ENCODE data around the gene SOAT1. TPM values are rescaled to one million over a fixed set of nuclear protein-coding genes. Genes with fewer than 3 reads are reported as not detected.

Gene SOAT1
- polyA plus RNA-seq, 1 of the 3 experiments (the other 2 are of a cell fraction) = 8.1 TPM

DNA sequence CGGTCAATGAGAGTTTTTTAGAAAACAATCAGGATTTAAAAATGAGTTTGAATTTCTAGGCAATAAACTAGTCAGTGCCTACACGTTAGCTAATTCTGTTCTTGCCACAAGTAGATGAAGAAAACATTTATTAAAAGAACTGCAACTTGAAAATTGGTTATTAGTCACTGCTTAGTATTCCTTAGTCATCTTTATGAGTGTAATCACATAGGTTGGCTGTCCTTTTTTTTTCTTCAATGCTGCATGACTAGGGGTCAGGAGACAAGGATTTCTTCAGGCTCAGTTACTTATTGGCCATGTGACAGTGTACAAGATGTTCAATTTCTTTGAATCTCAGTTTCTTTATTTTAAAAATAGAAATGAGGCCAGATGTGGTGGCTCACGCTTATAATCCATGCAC lies 17.1 kb downstream of the SOAT1 start (continued):
- TF ChIP-seq MEF2A (IDR thresholded peaks at IDR 0.05; ENCODE audit: borderline replicate concordance, low read depth) = no peak
- TF ChIP-seq FOSL2 (IDR thresholded peaks at IDR 0.05; ENCODE audit: borderline replicate concordance, low read depth) = peak; percentile 74
- TF ChIP-seq RXRA (IDR thresholded peaks at IDR 0.05; ENCODE audit: borderline replicate concordance, low read depth) = 0 out of 2 replicates have a peak, but pooled peaks have one; percentile 8

DNA sequence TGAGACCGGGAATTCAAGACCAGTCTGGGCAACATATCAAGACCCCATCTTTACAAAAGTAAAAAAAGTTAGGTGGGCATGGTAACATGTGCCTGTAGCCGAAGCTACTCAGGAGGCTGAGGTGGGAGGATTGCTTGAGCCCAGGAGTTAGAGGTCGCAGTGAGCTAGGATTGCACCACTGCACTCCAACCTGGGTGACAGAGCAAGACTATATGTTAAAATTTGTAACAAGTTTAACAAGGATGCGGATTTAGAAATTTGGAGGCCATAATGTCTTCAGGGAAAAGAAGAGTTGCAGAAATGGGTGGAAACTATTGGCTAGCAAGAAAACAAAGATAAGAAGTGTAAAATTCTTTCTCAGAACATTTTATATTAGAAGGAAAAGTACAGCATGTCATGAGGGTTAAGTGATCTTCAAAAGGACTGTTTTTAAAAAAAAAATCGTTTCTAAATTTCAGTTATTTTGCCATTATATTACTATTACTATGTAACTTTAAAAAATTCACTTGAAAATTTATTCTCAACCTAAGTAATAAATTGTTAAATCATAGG lies 17.6 kb downstream of the SOAT1 start:
- no peaks in the 10 kb centered on the region for H3K9me3 ChIP-seq
- peaks cover 2 to 7% of the 10 kb centered on the region in 2 experiments for H3K36me3 ChIP-seq (replicated peaks in 1 of 2; ENCODE audit: control insufficient read depth in 1 of 2, insufficient read depth in 2 of 2, low read length in 1 of 2)
- TF ChIP-seq, protein P1, sequence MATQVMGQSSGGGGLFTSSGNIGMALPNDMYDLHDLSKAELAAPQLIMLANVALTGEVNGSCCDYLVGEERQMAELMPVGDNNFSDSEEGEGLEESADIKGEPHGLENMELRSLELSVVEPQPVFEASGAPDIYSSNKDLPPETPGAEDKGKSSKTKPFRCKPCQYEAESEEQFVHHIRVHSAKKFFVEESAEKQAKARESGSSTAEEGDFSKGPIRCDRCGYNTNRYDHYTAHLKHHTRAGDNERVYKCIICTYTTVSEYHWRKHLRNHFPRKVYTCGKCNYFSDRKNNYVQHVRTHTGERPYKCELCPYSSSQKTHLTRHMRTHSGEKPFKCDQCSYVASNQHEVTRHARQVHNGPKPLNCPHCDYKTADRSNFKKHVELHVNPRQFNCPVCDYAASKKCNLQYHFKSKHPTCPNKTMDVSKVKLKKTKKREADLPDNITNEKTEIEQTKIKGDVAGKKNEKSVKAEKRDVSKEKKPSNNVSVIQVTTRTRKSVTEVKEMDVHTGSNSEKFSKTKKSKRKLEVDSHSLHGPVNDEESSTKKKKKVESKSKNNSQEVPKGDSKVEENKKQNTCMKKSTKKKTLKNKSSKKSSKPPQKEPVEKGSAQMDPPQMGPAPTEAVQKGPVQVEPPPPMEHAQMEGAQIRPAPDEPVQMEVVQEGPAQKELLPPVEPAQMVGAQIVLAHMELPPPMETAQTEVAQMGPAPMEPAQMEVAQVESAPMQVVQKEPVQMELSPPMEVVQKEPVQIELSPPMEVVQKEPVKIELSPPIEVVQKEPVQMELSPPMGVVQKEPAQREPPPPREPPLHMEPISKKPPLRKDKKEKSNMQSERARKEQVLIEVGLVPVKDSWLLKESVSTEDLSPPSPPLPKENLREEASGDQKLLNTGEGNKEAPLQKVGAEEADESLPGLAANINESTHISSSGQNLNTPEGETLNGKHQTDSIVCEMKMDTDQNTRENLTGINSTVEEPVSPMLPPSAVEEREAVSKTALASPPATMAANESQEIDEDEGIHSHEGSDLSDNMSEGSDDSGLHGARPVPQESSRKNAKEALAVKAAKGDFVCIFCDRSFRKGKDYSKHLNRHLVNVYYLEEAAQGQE (IDR thresholded peaks at IDR 0.05; ENCODE audit: low read depth, low read length) = no peak
- TF ChIP-seq NRF1 (IDR thresholded peaks at IDR 0.05; ENCODE audit: low read depth, low read length) = no peak
- TF ChIP-seq, protein P2, sequence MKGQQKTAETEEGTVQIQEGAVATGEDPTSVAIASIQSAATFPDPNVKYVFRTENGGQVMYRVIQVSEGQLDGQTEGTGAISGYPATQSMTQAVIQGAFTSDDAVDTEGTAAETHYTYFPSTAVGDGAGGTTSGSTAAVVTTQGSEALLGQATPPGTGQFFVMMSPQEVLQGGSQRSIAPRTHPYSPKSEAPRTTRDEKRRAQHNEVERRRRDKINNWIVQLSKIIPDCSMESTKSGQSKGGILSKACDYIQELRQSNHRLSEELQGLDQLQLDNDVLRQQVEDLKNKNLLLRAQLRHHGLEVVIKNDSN (IDR thresholded peaks at IDR 0.05; ENCODE audit: borderline replicate concordance, low read depth) = no peak
- TF ChIP-seq MEF2A (IDR thresholded peaks at IDR 0.05; ENCODE audit: borderline replicate concordance, low read depth) = no peak
- no peak for TF ChIP-seq TCF12 (IDR thresholded peaks at IDR 0.05)
- no peak for TF ChIP-seq GATA2 (CRISPR knock-in tag; IDR thresholded peaks at IDR 0.05)
- TF ChIP-seq CHD2 (IDR thresholded peaks at IDR 0.05; ENCODE audit: low read length, partially characterized antibody) = no peak
- H3K9ac ChIP-seq = no peak overlapping the region
- ChIA-PET CTCF (no interaction called here), POLR2A (no interaction called here)
- H4K20me1 ChIP-seq (ENCODE audit: insufficient read depth) = no peaks in the 10 kb centered on the region
- H3K4me2 ChIP-seq = no peak overlapping the region
- no peaks in the 10 kb centered on the region for H3K9me2 ChIP-seq
- H3K27ac ChIP-seq (ENCODE audit: low read depth in 2 of 2, low read length in 1 of 2) = peak overlapping the region in 1 of 2 experiments; percentile 65; a peak in 2 of 4 replicates
- no peak overlapping the region for H3K4me3 ChIP-seq (ENCODE audit: low read depth in 2 of 2, low read length in 1 of 2)
- H2AFZ ChIP-seq (ENCODE audit: low read depth) = no peak overlapping the region
- no peaks in the 10 kb centered on the region for H3K4me1 ChIP-seq (ENCODE audit: control insufficient read depth in 1 of 2, insufficient read depth in 2 of 2, low read depth in 1 of 2, low read length in 1 of 2)
- 91% methylated on average over 5 of the region's 5 CpGs for WGBS (ENCODE audit: low lambda C conversion rate)
- no peaks in the 10 kb centered on the region for H3K27me3 ChIP-seq (ENCODE audit: insufficient read depth)
- H3F3A ChIP-seq (replicated peaks; ENCODE audit: insufficient read depth) = peaks cover 8% of the 10 kb centered on the region
- H3K79me2 ChIP-seq (ENCODE audit: insufficient read depth) = peaks cover 69% of the 10 kb centered on the region
- no peak for DNase-seq

DNA sequence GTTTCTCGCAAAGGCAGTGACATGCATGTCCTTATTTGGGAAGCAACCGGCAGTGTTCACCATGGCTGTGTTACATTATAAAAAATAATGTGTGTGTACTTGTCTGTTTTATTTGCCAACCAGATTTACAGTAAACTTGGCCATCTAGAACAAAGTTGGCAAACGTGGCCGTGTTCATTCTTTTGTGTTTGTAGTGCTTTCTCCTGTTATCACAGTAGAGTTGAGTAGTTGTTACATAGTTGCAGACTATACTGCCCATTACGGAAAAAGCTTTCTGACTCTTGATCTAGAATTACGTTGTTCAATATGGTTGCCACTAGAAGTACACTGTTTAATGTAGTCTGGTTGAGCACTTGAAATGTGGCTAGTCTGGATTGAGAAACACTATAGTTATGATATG lies 19.4 kb downstream of the SOAT1 start:
- peaks cover under 1 to 2% of the 10 kb centered on the region in 2 experiments for H3K36me3 ChIP-seq (replicated peaks in 1 of 2; ENCODE audit: control insufficient read depth in 1 of 2, insufficient read depth in 2 of 2, low read length in 1 of 2)
- H3K4me2 ChIP-seq = no peak overlapping the region
- H3K9me3 ChIP-seq = no peaks in the 10 kb centered on the region
- peaks cover 8% of the 10 kb centered on the region for H3F3A ChIP-seq (replicated peaks; ENCODE audit: insufficient read depth)
- H4K20me1 ChIP-seq (ENCODE audit: insufficient read depth) = no peaks in the 10 kb centered on the region
- H3K9me2 ChIP-seq = no peaks in the 10 kb centered on the region
- no peaks in the 10 kb centered on the region for H3K27me3 ChIP-seq (ENCODE audit: insufficient read depth)
- WGBS (ENCODE audit: low lambda C conversion rate) = 97% methylated on average over 6 of the region's 6 CpGs
- no peak overlapping the region for H2AFZ ChIP-seq (ENCODE audit: low read depth)
- no peak for DNase-seq
- peaks cover 59% of the 10 kb centered on the region for H3K79me2 ChIP-seq (ENCODE audit: insufficient read depth)
- H3K4me1 ChIP-seq (ENCODE audit: control insufficient read depth in 1 of 2, insufficient read depth in 2 of 2, low read depth in 1 of 2, low read length in 1 of 2) = no peaks in the 10 kb centered on the region
- no peak overlapping the region for H3K4me3 ChIP-seq (ENCODE audit: low read depth in 2 of 2, low read length in 1 of 2)
- H3K27ac ChIP-seq (ENCODE audit: low read depth in 2 of 2, low read length in 1 of 2) = no peak overlapping the region
- ChIA-PET CTCF (no interaction called here), POLR2A (no interaction called here)
- H3K9ac ChIP-seq = no peak overlapping the region
- TF ChIP-seq, protein P3, sequence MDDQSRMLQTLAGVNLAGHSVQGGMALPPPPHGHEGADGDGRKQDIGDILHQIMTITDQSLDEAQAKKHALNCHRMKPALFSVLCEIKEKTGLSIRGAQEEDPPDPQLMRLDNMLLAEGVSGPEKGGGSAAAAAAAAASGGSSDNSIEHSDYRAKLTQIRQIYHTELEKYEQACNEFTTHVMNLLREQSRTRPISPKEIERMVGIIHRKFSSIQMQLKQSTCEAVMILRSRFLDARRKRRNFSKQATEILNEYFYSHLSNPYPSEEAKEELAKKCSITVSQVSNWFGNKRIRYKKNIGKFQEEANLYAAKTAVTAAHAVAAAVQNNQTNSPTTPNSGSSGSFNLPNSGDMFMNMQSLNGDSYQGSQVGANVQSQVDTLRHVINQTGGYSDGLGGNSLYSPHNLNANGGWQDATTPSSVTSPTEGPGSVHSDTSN (IDR thresholded peaks at IDR 0.05) = no peak
- TF ChIP-seq, protein P4, sequence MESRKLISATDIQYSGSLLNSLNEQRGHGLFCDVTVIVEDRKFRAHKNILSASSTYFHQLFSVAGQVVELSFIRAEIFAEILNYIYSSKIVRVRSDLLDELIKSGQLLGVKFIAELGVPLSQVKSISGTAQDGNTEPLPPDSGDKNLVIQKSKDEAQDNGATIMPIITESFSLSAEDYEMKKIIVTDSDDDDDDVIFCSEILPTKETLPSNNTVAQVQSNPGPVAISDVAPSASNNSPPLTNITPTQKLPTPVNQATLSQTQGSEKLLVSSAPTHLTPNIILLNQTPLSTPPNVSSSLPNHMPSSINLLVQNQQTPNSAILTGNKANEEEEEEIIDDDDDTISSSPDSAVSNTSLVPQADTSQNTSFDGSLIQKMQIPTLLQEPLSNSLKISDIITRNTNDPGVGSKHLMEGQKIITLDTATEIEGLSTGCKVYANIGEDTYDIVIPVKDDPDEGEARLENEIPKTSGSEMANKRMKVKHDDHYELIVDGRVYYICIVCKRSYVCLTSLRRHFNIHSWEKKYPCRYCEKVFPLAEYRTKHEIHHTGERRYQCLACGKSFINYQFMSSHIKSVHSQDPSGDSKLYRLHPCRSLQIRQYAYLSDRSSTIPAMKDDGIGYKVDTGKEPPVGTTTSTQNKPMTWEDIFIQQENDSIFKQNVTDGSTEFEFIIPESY (IDR thresholded peaks at IDR 0.05; ENCODE audit: borderline replicate concordance, low read depth) = no peak
- TF ChIP-seq, protein P5, sequence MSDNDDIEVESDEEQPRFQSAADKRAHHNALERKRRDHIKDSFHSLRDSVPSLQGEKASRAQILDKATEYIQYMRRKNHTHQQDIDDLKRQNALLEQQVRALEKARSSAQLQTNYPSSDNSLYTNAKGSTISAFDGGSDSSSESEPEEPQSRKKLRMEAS (IDR thresholded peaks at IDR 0.05; ENCODE audit: low read depth) = no peak
- TF ChIP-seq GABPA (IDR thresholded peaks at IDR 0.05; ENCODE audit: low read depth) (no peak), GATA2 (CRISPR knock-in tag; IDR thresholded peaks at IDR 0.05) (no peak), TAF1 (IDR thresholded peaks at IDR 0.05; ENCODE audit: borderline replicate concordance, low read depth, low read length) (no peak), EZH2phosphoT487 (IDR thresholded peaks at IDR 0.05; ENCODE audit: borderline replicate concordance, low read depth) (no peak), FOSL2 (IDR thresholded peaks at IDR 0.05; ENCODE audit: borderline replicate concordance, low read depth) (no peak)
- TF ChIP-seq, protein P6, sequence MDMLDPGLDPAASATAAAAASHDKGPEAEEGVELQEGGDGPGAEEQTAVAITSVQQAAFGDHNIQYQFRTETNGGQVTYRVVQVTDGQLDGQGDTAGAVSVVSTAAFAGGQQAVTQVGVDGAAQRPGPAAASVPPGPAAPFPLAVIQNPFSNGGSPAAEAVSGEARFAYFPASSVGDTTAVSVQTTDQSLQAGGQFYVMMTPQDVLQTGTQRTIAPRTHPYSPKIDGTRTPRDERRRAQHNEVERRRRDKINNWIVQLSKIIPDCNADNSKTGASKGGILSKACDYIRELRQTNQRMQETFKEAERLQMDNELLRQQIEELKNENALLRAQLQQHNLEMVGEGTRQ (IDR thresholded peaks at IDR 0.05; ENCODE audit: borderline replicate concordance, low read depth, low read length) = no peak

Measured in SK-N-SH (cell line).